Testis (tissue), 2 donors: ENCODE measurements around the gene B3GLCT.

Experiments
- CTCF ChIP-seq, 3 experiments: fragments of 450-650 bp in 2 of 3; fragments of 200-600 bp in 1 of 3; sonication (generic) in 1 of 3; IDR thresholded peaks; one replicate each; pipeline ENCODE4 v1.5.1; 2016 to 2019; ENCODE audit warnings: antibody characterized with exemption in 3 of 3, mild to moderate bottlenecking in 2 of 3, moderate library complexity in 1 of 3
- POLR2A ChIP-seq: fragments of 450-650 bp; IDR thresholded peaks from one replicate; pipeline ENCODE4 v1.6.1; 2017; ENCODE audit warnings: antibody characterized with exemption, mild to moderate bottlenecking, moderate library complexity

GRCh38 chr13:31201341-31202031, 1.7 kb downstream of the B3GLCT start:
- TF ChIP-seq CTCF (IDR thresholded peaks at IDR 0.05) (no peak), POLR2A (no peak)
